ENCODE results near the gene C4BPB. TPM values are rescaled to one million over a fixed set of nuclear protein-coding genes. Genes with fewer than 3 reads are reported as not detected.

C4BPB gene
- total RNA-seq, 3 donors from 2014 or later (not counting 1 experiment from before 2014, with no cell fraction given), result not detected

GRCh38 chr1:207089627-207090355, 1.1 kb downstream of the C4BPB start:
- Histone ChIP-seq H3K4me3 (ENCODE audit: low read length) (no peak overlapping the region), H3K27me3 (ENCODE audit: control insufficient read depth, insufficient read depth, low read length) (peaks cover 2% of the 10 kb centered on the region), H3K27ac (ENCODE audit: low read length) (no peak overlapping the region), H3K4me1 (ENCODE audit: control insufficient read depth, insufficient read depth, low read length) (no peaks in the 10 kb centered on the region), H3K36me3 (ENCODE audit: control insufficient read depth, insufficient read depth, low read length) (no peaks in the 10 kb centered on the region), H3K9me3 (ENCODE audit: control insufficient read depth, insufficient read depth, low read length) (no peaks in the 10 kb centered on the region)
- no peak for ATAC-seq
- no peak for TF ChIP-seq CTCF (IDR thresholded peaks at IDR 0.05)
- H3K9me3 Mint-ChIP-seq, result no peaks in the 10 kb centered on the region
- peak overlapping the region; percentile 58 for H3K4me3 Mint-ChIP-seq
- H3K27me3 Mint-ChIP-seq (ENCODE audit: low read depth in 2 of 2), result peaks cover 12 to 23% of the 10 kb centered on the region in 2 donors
- peaks cover 3 to 9% of the 10 kb centered on the region in 2 donors for H3K4me1 Mint-ChIP-seq
- H3K27ac Mint-ChIP-seq, result no peak overlapping the region
- DNase-seq, result no peak
- H3K36me3 Mint-ChIP-seq, result no peaks in the 10 kb centered on the region
- WGBS (ENCODE audit: insufficient coverage), result 95% methylated on average over 16 of the region's 17 CpGs
- intact Hi-C loops (cut with micrococcal nuclease), result no loop called here

GRCh38 chr1:207091200-207091908, 2.7 kb downstream of the C4BPB start:
- peaks cover 0 to 6% of the 10 kb centered on the region in 2 donors for H3K4me1 Mint-ChIP-seq
- H3K4me1 ChIP-seq (ENCODE audit: control insufficient read depth, insufficient read depth, low read length), result no peaks in the 10 kb centered on the region
- no peak for TF ChIP-seq CTCF (IDR thresholded peaks at IDR 0.05)
- no peak overlapping the region for H3K4me3 ChIP-seq (ENCODE audit: low read length)
- H3K27me3 Mint-ChIP-seq (ENCODE audit: low read depth in 2 of 2), result peaks cover 13 to 35% of the 10 kb centered on the region in 2 donors
- H3K36me3 Mint-ChIP-seq, result no peaks in the 10 kb centered on the region
- H3K27me3 ChIP-seq (ENCODE audit: control insufficient read depth, insufficient read depth, low read length), result peaks cover 2% of the 10 kb centered on the region
- no peak overlapping the region for H3K27ac Mint-ChIP-seq
- DNase-seq (no peak), ATAC-seq (no peak)
- H3K36me3 ChIP-seq (ENCODE audit: control insufficient read depth, insufficient read depth, low read length), result no peaks in the 10 kb centered on the region
- intact Hi-C loops (cut with micrococcal nuclease), result no loop called here
- no peak overlapping the region for H3K27ac ChIP-seq (ENCODE audit: low read length)
- 85% methylated on average over 4 of the region's 4 CpGs for WGBS (ENCODE audit: insufficient coverage)
- H3K4me3 Mint-ChIP-seq, result no peak overlapping the region
- no peaks in the 10 kb centered on the region for H3K9me3 Mint-ChIP-seq
- H3K9me3 ChIP-seq (ENCODE audit: control insufficient read depth, insufficient read depth, low read length), result no peaks in the 10 kb centered on the region

- Mint-ChIP-seq H3K27me3 (ENCODE audit: low read depth in 2 of 2) (peaks cover 13 to 35% of the 10 kb centered on the region in 2 donors), H3K4me1 (peaks cover 0 to 5% of the 10 kb centered on the region in 2 donors), H3K27ac (no peak overlapping the region), H3K36me3 (no peaks in the 10 kb centered on the region), H3K9me3 (no peaks in the 10 kb centered on the region), H3K4me3 (no peak overlapping the region)
- H3K9me3 ChIP-seq (ENCODE audit: control insufficient read depth, insufficient read depth, low read length), result no peaks in the 10 kb centered on the region
- TF ChIP-seq CTCF (IDR thresholded peaks at IDR 0.05), result peak; percentile 3
- no peak for ATAC-seq
- no peaks in the 10 kb centered on the region for H3K36me3 ChIP-seq (ENCODE audit: control insufficient read depth, insufficient read depth, low read length)
- no peaks in the 10 kb centered on the region for H3K4me1 ChIP-seq (ENCODE audit: control insufficient read depth, insufficient read depth, low read length)
- WGBS (ENCODE audit: insufficient coverage), result 39% methylated on average over 2 of the region's 2 CpGs
- DNase-seq, result no peak
- intact Hi-C loops (cut with micrococcal nuclease), result no loop called here
- no peak overlapping the region for H3K4me3 ChIP-seq (ENCODE audit: low read length)
- H3K27ac ChIP-seq (ENCODE audit: low read length), result no peak overlapping the region
- H3K27me3 ChIP-seq (ENCODE audit: control insufficient read depth, insufficient read depth, low read length), result peaks cover 2% of the 10 kb centered on the region
Measured at GRCh38 chr1:207093944-207094343, 5.3 kb downstream of the C4BPB start.
